Mucosa of rectum (tissue), 2 donors: ENCODE results near the gene PLXDC2.
"Not testable (repeated sequence)": the region's sequence is repeated elsewhere in the genome, so short reads cannot be mapped to it uniquely, and the experiment has no call there.

ENCODE experiments used
- H3K27ac ChIP-seq, 2 donors: one replicate each; pipeline ENCODE4 v1.7.0; 2013; ENCODE audit warnings: inconsistent platforms in 2 of 2, low read depth in 2 of 2, low read length in 2 of 2
- H3K27me3 ChIP-seq, 2 donors: one replicate each; pipeline ENCODE4 v1.7.0; 2013; ENCODE audit warnings: low read length in 2 of 2; ENCODE audit not compliant: control insufficient read depth in 2 of 2, insufficient read depth in 2 of 2
- H3K36me3 ChIP-seq, 2 donors: one replicate each; pipeline ENCODE4 v1.7.0; 2013; ENCODE audit warnings: low read length in 2 of 2; ENCODE audit not compliant: control insufficient read depth in 2 of 2, insufficient read depth in 2 of 2
- H3K4me1 ChIP-seq, 2 donors: one replicate each; pipeline ENCODE4 v1.7.0; 2013; ENCODE audit warnings: low read length in 2 of 2, mild to moderate bottlenecking in 1 of 2; ENCODE audit not compliant: control insufficient read depth in 2 of 2, insufficient read depth in 2 of 2
- H3K4me3 ChIP-seq, 2 donors: one replicate each; pipeline ENCODE4 v1.7.0; 2013; ENCODE audit warnings: low read length in 2 of 2
- H3K9ac ChIP-seq, 2 donors: one replicate each; pipeline ENCODE4 v1.7.0; 2013; ENCODE audit warnings: low read length in 2 of 2, low read depth in 1 of 2, mild to moderate bottlenecking in 1 of 2
- H3K9me3 ChIP-seq, 2 donors: one replicate each; pipeline ENCODE4 v1.7.0; 2013; ENCODE audit warnings: low read length in 2 of 2; ENCODE audit not compliant: control insufficient read depth in 2 of 2
- donor health status: healthy.
- donor health status: Normal muscosa, but diverticular disease.

PLXDC2 gene

DNA sequence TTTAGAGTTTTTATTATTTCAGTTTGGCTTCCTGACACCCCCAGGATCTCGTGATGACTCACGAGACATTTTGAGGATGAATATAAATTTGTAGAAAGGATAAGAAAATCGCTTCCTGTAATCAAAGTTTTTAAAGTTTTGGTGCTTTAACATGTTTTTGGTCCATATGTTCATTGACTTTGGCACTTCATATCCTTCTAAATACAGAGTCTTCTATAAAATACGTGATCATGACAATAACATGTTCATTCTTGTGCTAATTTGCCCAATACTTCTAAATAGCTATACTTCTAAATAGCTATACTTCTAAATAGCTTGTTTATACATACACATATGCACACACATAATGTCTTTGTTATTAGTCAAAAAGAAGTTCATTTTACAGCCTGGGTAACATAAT is 341.9 kb downstream of the PLXDC2 start:
- no peak overlapping the region for H3K4me3 ChIP-seq
- no peak overlapping the region for H3K27ac ChIP-seq
- no peaks in the 10 kb centered on the region for H3K36me3 ChIP-seq
- no peaks in the 10 kb centered on the region for H3K4me1 ChIP-seq
- H3K27me3 ChIP-seq, result no peaks in the 10 kb centered on the region
- no peaks in the 10 kb centered on the region for H3K9me3 ChIP-seq
- no peak overlapping the region for H3K9ac ChIP-seq

DNA sequence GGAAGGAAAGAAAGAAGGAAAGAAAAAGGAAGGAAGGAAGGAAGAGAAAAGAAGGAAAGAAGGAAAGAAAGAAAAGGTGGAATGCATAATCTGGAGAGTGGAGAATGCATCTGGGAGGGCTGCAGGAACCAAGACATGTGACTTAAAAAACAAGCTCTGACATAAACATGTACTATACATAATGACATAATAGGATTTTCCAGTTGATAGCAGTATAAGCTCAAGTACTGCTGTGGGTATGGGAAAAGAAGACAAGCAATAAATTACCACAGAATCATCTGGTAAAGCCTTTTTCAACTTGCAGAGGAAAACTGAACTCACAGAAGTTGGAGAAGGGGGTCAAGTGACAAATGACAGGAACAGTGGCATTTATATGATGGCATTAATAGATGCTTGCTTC is 345.9 kb downstream of the PLXDC2 start:
- Histone ChIP-seq H3K9ac (no peak overlapping the region), H3K4me3 (no peak overlapping the region), H3K9me3 (no peaks in the 10 kb centered on the region), H3K4me1 (no peaks in the 10 kb centered on the region), H3K27me3 (no peaks in the 10 kb centered on the region), H3K27ac (no peak overlapping the region), H3K36me3 (no peaks in the 10 kb centered on the region)

DNA sequence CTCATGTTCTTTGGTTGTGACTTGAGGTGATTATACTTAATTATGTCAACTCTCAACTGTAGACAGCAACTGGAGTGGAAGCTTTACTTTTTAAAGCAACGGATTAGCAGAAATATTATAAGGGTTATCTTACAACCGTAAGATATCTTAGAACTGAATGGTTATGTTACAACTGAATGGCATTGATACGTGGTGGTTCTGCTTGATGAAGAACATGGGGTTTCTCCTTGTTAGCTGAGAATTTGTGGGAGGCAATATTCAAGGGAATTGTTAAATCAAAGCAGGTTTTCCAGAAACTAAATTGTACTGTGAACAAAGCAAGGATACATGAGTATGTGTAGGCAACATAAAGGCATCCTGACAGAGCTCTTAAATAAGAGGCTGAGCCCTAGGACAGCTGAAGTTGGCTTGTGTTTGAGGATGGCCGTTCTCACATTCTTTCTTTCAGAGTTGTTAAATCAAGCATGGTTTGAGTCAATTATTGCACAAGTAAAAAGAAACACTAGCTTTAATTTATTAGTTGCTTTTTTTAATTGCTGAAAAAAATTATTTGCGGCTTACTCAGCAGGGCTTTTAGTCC is 350.0 kb downstream of the PLXDC2 start:
- no peaks in the 10 kb centered on the region for H3K27me3 ChIP-seq
- H3K9me3 ChIP-seq, result no peaks in the 10 kb centered on the region
- no peaks in the 10 kb centered on the region for H3K4me1 ChIP-seq
- no peak overlapping the region for H3K9ac ChIP-seq
- no peaks in the 10 kb centered on the region for H3K36me3 ChIP-seq
- no peak overlapping the region for H3K27ac ChIP-seq
- no peak overlapping the region for H3K4me3 ChIP-seq

DNA sequence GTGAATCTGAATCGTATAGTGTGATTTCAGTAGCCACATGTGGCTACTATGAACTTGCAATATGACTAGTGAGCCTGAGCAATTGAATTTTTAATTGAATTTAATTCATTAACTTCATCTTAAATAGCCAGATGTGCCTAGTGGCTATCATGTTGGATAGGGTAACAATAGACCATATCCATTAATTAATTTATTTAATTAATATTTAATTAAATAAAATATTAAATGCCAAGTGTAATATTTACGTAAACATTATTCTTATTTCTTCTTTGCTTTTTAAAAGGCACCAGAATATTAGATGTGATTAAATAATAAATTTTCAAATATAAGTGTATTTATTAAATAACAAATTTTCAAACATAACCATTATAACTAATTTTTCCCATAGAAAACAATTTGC is 354.4 kb downstream of the PLXDC2 start:
- H3K27me3 ChIP-seq, result no peaks in the 10 kb centered on the region
- H3K9me3 ChIP-seq, result no peaks in the 10 kb centered on the region
- H3K36me3 ChIP-seq, result no peaks in the 10 kb centered on the region
- no peak overlapping the region for H3K9ac ChIP-seq
- no peak overlapping the region for H3K4me3 ChIP-seq
- H3K4me1 ChIP-seq, result no peaks in the 10 kb centered on the region
- no peak overlapping the region for H3K27ac ChIP-seq

GRCh38 chr10:20173046-20173445 is 356.8 kb downstream of the PLXDC2 start:
- Histone ChIP-seq H3K27ac (no peak overlapping the region), H3K9me3 (no peaks in the 10 kb centered on the region), H3K27me3 (no peaks in the 10 kb centered on the region), H3K36me3 (peaks cover 0 to under 1% of the 10 kb centered on the region in 2 donors), H3K4me1 (no peaks in the 10 kb centered on the region), H3K4me3 (no peak overlapping the region), H3K9ac (no peak overlapping the region)

GRCh38 chr10:20175719-20176118 is 359.5 kb downstream of the PLXDC2 start:
- no peak overlapping the region for H3K9ac ChIP-seq
- no peaks in the 10 kb centered on the region for H3K27me3 ChIP-seq
- no peaks in the 10 kb centered on the region for H3K4me1 ChIP-seq
- H3K27ac ChIP-seq, result no peak overlapping the region
- H3K9me3 ChIP-seq, result no peaks in the 10 kb centered on the region
- H3K4me3 ChIP-seq, result no peak overlapping the region
- H3K36me3 ChIP-seq, result peaks cover 0 to 3% of the 10 kb centered on the region in 2 donors

- no peak overlapping the region for H3K9ac ChIP-seq
- no peaks in the 10 kb centered on the region for H3K4me1 ChIP-seq
- peaks cover 0 to 3% of the 10 kb centered on the region in 2 donors for H3K36me3 ChIP-seq
- no peak overlapping the region for H3K27ac ChIP-seq
- H3K27me3 ChIP-seq, result no peaks in the 10 kb centered on the region
- H3K9me3 ChIP-seq, result no peaks in the 10 kb centered on the region
- H3K4me3 ChIP-seq, result no peak overlapping the region
Measured at GRCh38 chr10:20180766-20181165, 364.5 kb downstream of the PLXDC2 start.

- H3K9ac ChIP-seq, result no peak overlapping the region
- H3K4me1 ChIP-seq, result no peaks in the 10 kb centered on the region
- H3K9me3 ChIP-seq, result no peaks in the 10 kb centered on the region
- H3K27me3 ChIP-seq, result no peaks in the 10 kb centered on the region
- H3K4me3 ChIP-seq, result no peak overlapping the region
- peaks cover 0 to 3% of the 10 kb centered on the region in 2 donors for H3K36me3 ChIP-seq
- H3K27ac ChIP-seq, result no peak overlapping the region
Measured at GRCh38 chr10:20181434-20181833, 365.2 kb downstream of the PLXDC2 start.

DNA sequence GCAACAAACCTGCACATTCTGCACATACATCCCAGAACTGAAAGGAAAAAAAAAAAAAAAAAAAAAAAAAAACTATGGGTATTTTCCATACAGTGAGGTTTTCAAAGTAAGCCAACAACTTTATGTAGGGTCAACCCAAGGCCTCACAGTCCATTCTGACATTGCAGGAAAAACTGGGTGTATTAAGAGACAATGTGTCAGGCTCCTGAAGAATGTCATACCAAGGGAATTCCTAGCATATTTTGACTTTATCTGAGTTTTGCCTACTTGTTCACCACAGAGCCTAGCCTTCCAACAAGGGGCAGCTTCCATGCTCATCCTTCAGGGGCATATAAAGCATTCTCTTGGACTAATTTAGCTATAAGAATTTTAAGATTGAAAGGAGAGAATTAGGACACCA is 368.9 kb downstream of the PLXDC2 start:
- Histone ChIP-seq H3K36me3 (no peaks in the 10 kb centered on the region), H3K4me1 (no peaks in the 10 kb centered on the region), H3K4me3 (no peak overlapping the region), H3K27ac (no peak overlapping the region), H3K9ac (no peak overlapping the region), H3K27me3 (no peaks in the 10 kb centered on the region), H3K9me3 (no peaks in the 10 kb centered on the region)

GRCh38 chr10:20191392-20191791 is 375.2 kb downstream of the PLXDC2 start:
- H3K9ac ChIP-seq, H3K36me3 ChIP-seq, H3K27ac ChIP-seq, H3K9me3 ChIP-seq, H3K4me1 ChIP-seq, H3K27me3 ChIP-seq, H3K4me3 ChIP-seq: not testable (repeated sequence)

GRCh38 chr10:20195076-20195475 is 378.8 kb downstream of the PLXDC2 start:
- no peak overlapping the region for H3K4me3 ChIP-seq
- H3K4me1 ChIP-seq, result no peaks in the 10 kb centered on the region
- H3K9me3 ChIP-seq, result no peaks in the 10 kb centered on the region
- H3K27ac ChIP-seq, result no peak overlapping the region
- H3K9ac ChIP-seq, result no peak overlapping the region
- no peaks in the 10 kb centered on the region for H3K36me3 ChIP-seq
- no peaks in the 10 kb centered on the region for H3K27me3 ChIP-seq
